Measurements from ENCODE around the gene CDC7.
"Not testable (repeated sequence)": the region's sequence is repeated elsewhere in the genome, so short reads cannot be mapped to it uniquely, and the experiment has no call there.

CDC7 gene

DNA sequence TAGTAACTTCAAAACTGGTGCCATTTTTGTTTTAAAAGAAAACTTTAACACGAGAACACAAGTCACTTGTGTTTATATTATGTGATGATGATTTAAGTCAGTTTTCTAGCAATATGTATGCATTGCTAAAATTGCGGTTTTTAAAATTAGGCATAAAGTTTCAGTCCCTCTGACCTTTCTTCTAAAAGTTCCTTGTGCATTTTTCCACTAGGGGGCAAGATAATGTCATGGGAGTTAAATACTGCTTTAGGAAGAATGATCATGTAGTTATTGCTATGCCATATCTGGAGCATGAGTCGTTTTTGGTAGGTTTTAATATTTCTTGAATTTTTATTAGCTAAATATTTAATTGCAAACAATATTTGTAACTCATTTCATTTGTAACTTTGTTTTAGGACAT, 10.7 kb downstream of the CDC7 start:
- DNase-seq (ENCODE audit: low spot score) = peak; percentile 68

DNA sequence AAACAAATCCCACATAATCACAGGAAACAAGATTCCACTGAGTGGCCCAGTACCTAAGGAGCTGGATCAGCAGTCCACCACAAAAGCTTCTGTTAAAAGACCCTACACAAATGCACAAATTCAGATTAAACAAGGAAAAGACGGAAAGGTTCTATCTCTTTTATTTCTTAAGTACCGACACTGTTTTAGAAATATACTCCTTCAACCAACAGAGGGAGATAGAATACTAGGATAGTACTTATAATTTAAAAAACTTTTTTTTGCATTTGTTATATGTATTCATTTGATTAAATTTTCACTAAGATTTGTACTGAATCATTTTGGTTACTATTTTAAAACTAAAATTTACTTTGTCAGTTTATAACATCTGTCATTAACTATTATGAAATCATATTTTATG, 12.5 kb downstream of the CDC7 start:
- DNase-seq (ENCODE audit: low spot score) = peak; percentile 24

DNA sequence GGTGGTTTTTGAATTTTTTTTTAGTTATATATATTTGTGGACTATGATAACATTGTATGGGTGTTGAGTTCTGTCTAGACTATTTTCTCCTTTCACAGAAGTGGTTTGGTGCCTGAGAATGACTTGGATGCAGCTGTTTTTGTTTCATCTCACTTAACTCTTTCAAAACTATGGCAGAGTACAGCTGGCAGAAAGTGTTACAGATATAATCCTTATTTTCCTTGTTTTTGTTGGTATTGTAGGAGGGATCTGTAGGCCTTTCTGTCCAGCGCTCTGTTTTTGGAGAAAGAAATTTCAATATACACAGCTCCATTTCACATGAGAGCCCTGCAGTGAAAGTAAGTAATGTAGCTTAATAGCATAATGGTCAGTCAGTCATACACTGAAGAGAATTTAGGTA, 13.1 kb downstream of the CDC7 start:
- DNase-seq (ENCODE audit: low spot score) = no peak

DNA sequence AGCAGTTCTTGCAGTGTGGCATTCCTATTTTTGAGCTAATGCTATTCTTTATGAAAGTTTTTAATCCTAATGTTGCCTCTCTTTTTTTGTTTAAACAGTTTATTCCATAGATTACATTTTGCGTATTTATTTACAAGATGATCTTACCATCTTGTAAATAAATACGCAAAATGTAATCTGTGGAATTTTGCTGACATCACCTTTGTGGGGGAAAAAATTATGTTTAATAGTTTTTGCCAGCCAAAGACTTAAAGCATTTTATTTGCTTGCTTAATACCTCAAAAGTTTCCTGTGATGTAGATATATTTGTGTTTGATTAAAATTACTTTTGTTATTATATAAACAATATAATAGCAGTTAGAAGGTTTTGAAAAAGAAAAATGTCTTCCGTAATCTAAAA, 15.3 kb downstream of the CDC7 start:
- DNase-seq (ENCODE audit: low spot score) = no peak

DNA sequence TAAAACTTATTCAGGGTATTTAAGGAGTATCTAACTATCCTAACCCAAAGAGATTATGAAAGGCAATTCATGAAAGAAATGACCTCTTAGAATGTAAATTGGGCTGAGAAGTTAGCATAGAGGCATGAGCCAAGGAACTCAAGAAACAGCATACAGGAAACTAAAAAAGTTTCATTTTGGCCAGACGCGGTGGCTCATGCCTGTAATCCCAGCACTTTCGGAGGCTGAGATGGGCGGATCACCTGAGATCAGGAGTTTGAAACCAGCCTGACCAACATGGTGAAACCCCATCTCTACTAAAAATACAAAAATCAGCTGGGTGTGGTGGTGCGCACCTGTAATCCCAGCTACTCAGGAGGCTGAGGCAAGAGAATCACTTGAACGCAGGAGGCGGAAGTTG, 16.0 kb downstream of the CDC7 start:
- not testable (repeated sequence) for DNase-seq (ENCODE audit: low spot score)

DNA sequence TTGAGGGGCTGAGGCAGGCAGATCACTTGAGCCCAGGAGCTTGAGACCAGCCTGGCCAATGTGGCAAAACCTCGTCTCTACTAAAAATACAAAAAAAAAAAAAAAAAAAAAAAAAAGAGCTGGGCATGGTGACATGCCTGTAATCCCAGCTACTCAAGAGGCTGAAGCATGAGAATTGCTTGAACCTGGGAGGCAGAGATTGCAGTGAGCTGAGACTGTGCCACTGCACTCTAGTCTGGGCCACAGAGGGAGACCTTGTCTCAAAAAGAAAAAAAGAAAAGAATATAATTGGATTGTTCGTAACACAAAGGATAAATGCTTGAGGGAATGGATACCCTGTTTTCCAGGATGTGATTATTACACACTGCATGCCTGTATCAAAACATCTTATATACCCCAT, 18.5 kb downstream of the CDC7 start:
- not testable (repeated sequence) for DNase-seq (ENCODE audit: low spot score)

DNA sequence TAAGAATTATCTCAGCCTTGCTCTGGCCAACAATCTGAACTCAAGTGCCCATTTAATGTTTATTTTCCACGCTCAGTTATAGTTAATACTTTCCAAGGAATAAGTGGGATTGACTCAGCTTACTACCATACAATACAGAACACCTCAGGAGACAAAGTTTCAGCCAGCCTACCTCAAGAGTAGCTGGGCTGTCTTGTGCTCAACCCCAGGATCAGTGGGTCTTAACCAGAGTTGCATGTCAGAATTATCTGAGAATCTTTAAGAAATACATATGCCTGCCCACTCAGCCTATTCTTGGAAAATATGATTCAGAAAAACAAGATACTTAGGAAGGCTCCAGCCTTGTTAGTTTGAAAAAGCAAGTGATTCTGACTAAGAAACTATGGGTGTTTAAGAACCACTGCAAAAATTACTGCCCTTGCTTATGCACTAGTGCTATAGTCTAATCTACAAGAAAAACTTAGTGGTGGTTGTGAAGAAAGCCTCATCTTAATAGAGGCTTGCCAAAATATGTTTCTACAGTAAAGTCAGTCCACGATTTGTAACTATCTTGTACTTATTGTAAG, 20.4 kb downstream of the CDC7 start:
- no peak for DNase-seq (ENCODE audit: low spot score)

DNA sequence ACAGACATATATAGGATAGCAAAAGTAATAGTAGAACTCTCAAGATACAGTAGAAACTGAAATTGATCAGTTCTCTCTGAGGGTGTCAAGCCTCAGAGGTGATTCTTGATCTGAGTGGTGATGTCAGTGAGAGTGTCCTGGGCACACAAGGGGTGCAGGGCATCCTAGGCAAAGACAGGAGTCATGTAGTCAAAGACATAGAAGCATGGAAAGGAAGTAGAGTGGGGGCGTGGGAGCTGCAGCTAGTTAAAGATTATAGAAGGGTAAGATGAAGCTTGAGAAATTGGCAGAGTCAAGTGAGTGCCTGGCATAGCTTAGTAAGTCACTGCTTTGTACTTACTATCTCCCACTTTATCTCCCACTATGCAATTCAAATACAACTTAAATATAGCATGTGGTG, 22.8 kb downstream of the CDC7 start:
- DNase-seq (ENCODE audit: low spot score) = no peak

DNA sequence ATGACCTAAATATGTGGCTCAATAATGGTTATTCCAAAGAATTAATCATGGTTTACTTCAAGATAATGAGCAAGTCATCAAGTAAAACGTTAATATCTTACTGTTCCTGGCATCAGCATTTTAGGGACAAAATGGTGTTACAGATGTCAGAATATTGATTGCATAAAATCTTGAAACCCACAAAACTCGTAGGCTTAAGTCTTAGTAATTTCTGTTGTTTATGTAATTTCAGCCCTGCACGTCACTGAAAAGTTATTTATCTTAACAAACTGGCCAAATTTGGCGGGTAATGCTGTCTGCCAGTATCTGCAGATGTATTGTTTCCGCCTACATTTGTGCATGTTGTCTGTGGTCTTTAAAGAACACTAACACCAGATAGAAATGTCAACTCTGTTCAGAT, 25.8 kb downstream of the CDC7 start:
- no peak for DNase-seq (ENCODE audit: low spot score)

DNA sequence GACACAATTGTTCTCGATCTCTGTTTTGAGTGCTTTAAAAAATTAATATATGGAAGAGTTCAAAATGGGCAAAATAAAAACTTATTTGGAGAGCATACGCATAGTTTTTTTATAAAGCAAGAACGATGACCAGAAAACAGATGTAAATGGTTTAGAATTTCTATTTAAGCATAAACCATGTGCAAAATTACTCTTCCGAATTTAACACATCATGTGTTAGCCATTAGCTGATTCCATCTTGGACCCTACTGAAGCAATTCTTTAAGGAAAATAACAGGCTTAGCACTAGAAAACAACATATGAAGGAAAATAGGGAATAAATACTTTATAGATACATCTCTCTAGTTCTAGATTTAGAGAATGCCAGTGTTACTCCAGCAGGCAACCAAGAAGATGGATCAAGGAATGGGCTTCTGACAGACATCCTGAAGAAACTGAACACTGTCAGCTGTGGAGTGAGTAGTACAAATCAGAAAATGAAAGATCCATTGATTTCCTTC, 26.7 kb downstream of the CDC7 start:
- DNase-seq (ENCODE audit: low spot score) = no peak

DNA sequence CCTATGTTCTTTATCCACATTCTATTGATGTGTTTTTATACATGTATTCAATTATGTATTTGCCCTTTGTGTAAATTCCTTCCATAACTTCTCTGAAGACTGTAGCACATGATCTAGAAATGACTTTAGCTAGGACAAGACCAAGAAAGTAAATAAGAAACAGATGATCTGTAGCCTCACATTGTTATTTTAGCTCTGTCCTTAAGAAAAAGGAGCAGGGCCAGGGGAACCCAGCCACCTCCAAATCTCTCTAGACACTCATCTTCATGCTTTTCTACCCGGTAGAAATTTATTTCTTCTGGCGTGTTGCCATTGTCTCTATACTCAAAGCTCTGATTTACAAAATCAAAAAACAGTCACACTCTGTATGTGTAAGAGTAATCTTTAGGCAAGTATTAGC, 27.1 kb downstream of the CDC7 start:
- no peak for DNase-seq (ENCODE audit: low spot score)

DNA sequence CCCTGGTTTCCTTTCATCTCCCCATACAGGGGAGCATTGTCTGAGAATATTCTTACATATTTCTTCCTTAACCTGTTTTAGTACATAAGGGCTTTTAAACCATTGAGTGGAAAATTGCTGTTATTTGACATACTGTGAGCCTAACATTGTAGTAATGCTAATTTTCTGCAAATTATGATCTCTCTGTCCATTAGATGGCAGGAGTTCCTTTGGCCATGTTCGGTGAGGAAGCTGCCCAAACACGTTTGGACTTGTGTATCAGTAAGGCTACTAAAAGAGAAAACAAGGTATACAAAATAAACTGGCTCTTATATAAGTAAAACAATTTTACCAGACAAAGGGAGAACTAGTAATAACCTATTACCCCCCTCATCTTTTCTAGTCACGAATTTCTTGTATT, 29.2 kb downstream of the CDC7 start:
- peak; percentile 21 for DNase-seq (ENCODE audit: low spot score)

DNA sequence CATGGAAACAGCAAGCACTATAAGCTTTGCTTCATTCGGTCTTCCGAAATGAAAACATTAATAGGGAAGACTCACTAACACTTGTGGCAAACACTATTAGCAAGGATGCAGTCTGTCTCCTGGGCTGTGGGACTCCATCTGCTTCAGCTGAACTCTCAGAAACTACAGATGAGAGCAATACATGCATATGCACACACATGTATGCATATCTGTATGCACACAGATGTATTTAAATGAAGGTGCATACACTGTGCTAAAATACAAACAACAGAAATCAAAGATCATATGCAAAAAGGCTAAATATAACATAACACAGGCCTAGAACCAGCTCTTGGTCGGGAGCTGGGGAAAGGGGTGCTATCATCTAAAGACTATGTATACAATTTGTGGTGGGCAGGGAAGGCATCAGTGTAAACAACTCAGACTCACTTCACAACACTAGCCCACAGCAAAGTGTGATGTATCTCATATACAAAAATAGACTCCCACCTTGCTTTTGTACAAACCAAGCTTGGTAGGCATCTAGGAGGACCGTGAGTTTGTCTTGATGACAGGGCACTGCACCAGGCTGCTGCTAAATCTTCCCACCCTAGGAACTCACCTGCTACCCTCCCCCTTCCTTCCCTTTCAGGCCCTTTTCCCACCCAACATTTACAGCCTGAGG, 32.8 kb downstream of the CDC7 start:
- DNase-seq (ENCODE audit: low spot score) = no peak

DNA sequence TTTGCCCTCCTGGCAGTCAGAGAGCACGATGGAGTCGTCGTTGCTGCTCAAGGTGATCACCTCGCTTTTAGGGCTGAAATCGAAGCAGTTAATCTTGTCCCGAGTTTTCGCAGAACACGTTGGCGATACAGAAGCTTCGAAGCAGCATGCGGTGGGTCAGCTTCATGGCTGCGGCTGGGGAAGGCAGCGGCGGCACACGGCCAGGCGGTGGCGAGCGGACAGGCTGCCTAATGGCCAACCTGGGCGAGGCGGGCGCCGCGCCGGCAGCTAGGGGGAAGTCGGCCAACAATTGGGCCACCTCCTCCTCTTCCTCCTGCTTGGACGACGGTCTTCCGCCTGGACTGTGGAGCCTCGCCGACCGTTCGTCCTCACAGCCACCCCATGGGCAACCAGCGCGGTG, 34.8 kb downstream of the CDC7 start:
- no peak for DNase-seq (ENCODE audit: low spot score)

DNA sequence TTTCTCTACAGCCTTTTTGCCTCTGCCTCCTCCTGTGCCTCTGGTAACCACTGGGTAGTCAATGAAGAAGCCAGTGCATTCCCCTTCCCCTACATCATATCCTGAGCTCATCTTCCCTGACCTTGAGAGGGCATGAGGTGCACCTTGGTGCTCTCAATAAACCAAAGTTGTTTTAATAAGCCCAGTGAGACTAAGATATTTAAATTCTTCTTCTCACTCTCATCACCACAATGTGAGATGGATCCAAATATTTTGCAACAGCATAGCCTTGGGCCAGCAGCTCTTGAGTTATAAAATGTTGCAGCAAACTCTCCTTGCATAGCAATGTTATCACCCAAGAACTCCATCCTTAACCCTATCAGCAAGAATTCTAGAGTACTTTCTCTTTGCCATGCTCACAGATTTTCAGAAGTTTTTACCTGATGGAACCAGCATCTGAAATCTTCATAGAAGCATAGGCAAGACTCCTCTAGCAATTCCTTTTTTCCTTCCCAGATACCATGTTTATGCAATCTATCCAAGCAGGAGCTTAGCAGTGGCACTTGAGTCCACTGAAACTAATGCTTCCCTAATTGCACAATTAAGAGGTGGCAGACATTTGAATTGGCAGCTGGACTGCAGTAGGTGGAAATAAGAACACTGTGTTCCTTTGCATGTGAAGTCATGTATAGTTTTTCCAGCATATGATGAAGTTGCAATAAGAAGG, 36.8 kb downstream of the CDC7 start:
- DNase-seq (ENCODE audit: low spot score) = no peak

DNA sequence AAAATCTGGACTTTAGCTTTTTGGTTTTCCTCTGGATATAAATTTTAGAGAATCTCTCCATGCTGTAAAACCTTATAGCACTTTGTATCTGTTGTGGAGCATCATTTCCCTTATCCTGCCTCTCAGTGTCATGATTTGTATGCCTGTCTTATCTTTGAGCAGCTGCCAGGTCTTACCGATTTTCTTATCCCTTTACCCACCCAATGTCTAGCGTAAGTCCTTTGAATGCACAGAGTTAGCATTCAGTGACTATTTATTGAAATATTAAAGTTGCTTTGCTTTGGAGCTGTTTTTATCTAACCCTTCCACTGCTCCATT, 37.3 kb downstream of the CDC7 start:
- DNase-seq (ENCODE audit: low spot score) = no peak

DNA sequence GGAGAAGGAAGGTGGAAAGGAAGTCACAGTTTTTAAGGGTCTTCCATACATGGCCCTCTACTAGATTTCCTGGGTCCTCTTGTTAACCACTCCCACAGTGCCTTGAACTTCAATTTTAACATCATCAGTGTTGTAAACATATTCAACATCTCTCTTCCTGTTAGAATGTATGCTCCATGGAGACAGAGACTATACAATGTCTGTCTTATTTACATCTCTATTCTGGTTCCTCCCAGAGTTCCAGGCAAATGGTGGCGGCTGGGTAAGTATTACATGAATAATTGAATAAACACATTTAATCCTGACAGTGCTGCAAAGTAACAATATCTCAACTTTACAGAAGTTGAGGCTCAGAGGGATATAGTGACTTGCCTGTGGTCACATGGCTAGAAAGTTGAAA, 40.3 kb downstream of the CDC7 start:
- no peak for DNase-seq (ENCODE audit: low spot score)

DNA sequence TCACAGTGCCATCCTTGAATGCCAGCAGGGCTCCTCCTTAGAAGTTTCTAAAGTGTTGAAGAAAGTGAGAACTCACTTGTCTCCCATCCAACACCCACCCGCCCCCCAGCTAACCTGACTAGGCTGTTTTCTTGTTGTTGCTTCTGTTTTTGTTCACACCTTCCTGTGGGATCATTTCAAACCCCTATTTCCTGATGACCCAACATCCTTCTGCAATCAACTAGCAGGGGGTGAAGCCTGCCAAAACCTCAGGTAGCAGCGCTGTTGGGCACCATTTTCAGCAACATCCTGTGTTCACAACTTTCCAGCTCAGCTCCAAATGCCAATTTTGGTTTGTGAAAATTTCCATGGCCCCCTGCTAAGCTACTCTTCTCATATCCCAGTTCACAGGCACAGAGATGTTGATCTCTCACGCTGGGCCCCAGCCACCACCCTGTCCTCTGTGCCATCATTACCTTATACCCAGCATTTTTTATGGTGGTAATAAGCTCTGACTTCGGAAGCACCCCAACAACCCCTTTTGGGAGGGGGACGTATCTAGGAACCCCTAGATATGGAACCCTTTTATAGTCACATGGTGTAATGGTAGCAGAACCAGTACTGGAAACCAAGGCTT, 41.4 kb downstream of the CDC7 start:
- no peak for DNase-seq (ENCODE audit: low spot score)

DNA sequence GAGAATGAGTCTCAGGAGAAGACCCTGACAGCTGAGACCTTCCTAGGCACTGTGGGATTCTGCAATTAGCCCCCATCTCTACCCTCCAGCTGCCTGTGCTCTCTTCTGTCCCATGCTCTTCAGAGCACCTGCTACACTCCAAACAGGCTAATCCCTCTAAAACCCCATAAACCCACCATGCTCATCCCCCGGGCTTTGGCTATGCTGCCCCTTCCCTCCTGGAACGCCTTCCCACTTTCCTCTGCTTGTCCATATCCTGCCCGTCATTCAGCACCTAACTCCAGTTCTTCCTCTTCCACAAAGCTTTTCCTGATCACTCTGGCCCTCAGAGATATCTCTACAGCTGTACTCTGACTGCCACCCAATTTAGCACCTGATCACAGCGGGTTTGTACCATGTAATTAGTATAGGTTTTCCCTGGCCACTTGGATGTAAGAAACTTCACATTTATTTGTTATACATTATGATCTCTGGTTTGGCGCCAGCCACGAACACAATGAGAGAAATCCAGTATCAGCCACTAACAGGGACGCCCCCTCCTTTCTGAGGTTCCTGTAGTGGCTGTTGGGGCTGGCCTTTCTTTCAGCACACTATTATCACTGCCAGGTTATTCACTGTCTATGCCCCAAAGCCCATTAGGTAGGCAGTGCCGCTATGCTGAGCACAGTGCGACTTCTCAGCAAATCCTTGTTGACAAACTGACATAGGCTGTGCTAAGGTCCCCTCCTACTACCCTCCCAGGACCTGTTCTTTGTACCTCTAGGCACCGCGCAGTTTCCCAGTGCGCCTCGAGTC, 45.1 kb downstream of the CDC7 start:
- no peak for DNase-seq (ENCODE audit: low spot score)

DNA sequence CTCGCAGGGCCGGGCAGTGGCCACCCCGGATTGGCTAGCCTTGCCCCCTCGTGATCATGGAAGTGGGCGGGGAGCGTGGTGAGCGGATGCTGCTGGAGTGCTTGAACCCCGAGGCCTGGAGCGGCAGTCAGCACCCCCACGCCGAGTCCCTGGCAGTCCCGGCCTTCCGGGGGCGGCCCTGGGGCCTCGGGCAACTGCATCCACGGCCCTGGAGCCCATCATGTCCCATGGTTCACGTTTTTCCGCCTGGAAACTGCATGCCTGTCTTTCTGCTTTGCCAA, 45.6 kb downstream of the CDC7 start:
- no peak for DNase-seq (ENCODE audit: low spot score)

DNA sequence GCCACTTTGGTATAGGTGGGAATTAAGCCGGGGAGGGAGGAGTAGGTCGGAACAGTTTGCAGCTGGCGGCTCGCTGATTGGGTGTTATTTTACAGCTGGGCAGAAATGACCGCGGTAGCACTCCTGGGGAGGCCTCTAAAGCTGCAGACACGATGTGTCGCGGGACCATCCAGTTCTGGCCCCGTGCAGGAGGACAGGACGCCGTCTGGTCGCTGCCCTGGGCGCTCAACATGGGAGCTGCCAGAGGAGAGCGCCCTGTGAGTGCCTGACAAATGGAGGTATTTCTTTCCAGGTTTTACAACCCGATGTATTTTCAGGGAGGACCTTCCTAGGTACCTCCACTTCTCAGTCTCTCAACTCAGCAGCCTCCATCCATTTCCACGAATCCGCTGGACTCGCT, 46.2 kb downstream of the CDC7 start:
- DNase-seq (ENCODE audit: low spot score) = no peak

DNA sequence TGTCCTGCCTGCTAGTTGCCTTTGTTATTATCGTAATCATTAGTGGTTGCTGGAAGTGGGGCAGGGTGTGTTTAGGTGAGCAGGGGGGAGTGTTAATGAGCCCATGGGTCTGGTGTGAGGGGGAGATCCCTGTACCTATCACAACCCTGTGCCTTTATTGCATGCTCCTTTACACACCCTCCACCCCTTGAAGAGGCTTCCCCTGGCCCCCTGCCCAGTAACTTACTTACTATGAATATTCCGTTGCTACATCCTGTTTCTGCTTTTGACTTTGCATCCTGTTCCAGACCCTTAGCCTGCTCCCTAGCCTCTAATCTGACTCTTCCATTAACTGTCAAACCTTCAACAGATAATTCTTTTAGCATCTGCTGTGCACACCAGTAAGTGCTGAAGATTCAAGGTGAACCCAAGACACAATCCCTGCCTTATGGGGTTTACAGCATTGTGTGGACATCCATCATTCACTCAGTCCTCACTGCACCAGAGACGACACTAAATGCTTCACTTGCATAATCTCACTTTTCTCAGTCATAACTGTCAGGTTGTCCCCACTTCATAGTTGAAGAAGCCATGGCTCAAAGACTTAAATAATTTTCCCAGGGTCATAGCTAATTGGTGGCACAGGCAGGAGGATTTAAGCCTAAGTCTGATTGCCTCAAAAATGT, 47.9 kb downstream of the CDC7 start:
- no peak for DNase-seq (ENCODE audit: low spot score)

All from RKO (cell line).